ENCODE data around the gene TMEM44. TPM values are rescaled to one million over a fixed set of nuclear protein-coding genes. Genes with fewer than 3 reads are reported as not detected.
A peak's percentile ranks its signal among the peaks of the same experiment; 100 is the strongest.

The TMEM44 gene
- total and polyA plus RNA-seq, 7 experiments from 2014 or later: 0.33 to 2.6 (median 1.3) TPM

DNA sequence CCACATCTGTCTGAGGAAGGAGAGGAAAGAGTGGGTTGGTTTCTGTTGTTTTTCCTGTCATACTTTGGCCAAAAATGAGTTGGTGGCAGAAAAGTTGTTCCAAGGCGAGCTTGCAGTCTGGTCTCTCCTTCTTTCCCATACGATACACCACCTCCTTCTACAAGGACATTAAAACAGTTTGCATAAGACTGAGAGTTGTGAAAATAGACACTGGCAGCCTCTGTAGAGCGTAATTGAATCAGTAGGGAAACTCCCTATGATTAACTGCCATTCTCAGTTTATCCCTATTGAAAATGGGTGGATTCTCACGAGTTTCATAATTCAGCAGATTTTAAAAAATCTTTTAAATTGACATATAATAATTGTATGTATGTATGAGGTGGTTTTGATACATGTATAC, 42.5 kb upstream of the TMEM44 start:
- Histone ChIP-seq H3K4me3 (ENCODE audit: low read length) (no peak overlapping the region), H3K27ac (ENCODE audit: low read depth, low read length) (no peak overlapping the region), H3K4me1 (ENCODE audit: control insufficient read depth in 2 of 2, insufficient read depth in 2 of 2, low read length in 2 of 2) (peaks cover 8 to 13% of the 10 kb centered on the region in 2 donors), H3K36me3 (ENCODE audit: control insufficient read depth in 2 of 3, insufficient read depth in 3 of 3, low read length in 3 of 3) (peaks cover 0 to 5% (median 0%) of the 10 kb centered on the region in 3 experiments), H3K27me3 (ENCODE audit: control insufficient read depth in 2 of 2, insufficient read depth in 2 of 2, low read length in 2 of 2) (no peaks in the 10 kb centered on the region), H3K9me3 (ENCODE audit: control insufficient read depth in 2 of 3, low read length in 3 of 3) (no peaks in the 10 kb centered on the region)
- intact Hi-C loops (cut with micrococcal nuclease): no loop called here
- ChIA-PET CTCF (no interaction called here), POLR2A (interaction anchor here (1.1 kb wide), 1 partner anchor 10 kb away, joined by 4 read pairs; no protein-coding TSS in a partner anchor)
- Mint-ChIP-seq H3K27ac (no peak overlapping the region), H3K4me3 (peak overlapping the region in 1 of 10 donors; percentile 58), H3K4me1 (peaks cover 6 to 23% (median 19%) of the 10 kb centered on the region in 7 donors), H3K36me3 (peaks cover 0 to 3% (median 0%) of the 10 kb centered on the region in 5 donors), H3K27me3 (peaks cover 0 to 2% (median 0%) of the 10 kb centered on the region in 5 donors), H3K9me3 (no peaks in the 10 kb centered on the region)
- ATAC-seq: no peak
- no peak for DNase-seq

DNA sequence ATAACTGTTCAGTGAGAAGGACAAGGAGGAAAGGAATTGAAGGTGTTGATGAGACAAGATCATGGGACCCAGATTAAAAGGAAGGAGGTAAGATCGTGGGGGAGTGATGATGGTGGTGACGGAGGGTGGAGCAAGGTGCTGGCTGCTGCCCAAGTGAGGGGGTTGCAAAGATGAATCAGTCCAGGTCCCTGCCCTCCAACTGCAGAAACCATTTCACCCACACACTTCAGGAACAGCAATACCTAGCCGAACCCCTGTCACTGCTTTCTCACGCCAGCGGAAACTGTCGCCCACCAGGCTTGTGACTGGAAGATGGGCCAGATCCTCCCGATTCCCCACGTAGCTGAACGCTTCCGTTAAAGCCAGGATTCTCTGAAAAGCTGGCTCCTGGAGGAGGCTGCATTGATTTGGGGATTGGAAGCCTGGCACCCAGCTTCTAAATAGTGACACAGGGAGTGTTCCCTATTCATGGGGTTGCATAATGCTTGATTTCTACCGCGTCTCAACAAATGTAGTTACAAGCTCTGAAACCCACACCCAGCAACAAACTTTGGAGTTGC, 41.9 kb upstream of the TMEM44 start:
- ChIA-PET CTCF (interaction anchor here (2.0 kb wide), 1 partner anchor 13 kb away, joined by 6 read pairs; no protein-coding TSS in a partner anchor), POLR2A (interaction anchor here (0.7 to 1.1 kb wide), 4 partner anchors 10 to 476 kb away, joined by 3 to 6 read pairs (median 4); no protein-coding TSS in a partner anchor)
- peaks cover 6 to 28% (median 24%) of the 10 kb centered on the region in 7 donors for H3K4me1 Mint-ChIP-seq
- H3K36me3 Mint-ChIP-seq: peaks cover 0 to 3% (median 0%) of the 10 kb centered on the region in 5 donors
- intact Hi-C loops (cut with micrococcal nuclease): no loop called here
- Histone ChIP-seq H3K27me3 (ENCODE audit: control insufficient read depth in 2 of 2, insufficient read depth in 2 of 2, low read length in 2 of 2) (no peaks in the 10 kb centered on the region), H3K36me3 (ENCODE audit: control insufficient read depth in 2 of 3, insufficient read depth in 3 of 3, low read length in 3 of 3) (peaks cover 0 to 5% (median 0%) of the 10 kb centered on the region in 3 experiments), H3K27ac (ENCODE audit: low read depth, low read length) (no peak overlapping the region), H3K9me3 (ENCODE audit: control insufficient read depth in 2 of 3, low read length in 3 of 3) (no peaks in the 10 kb centered on the region), H3K4me3 (ENCODE audit: low read length) (no peak overlapping the region), H3K4me1 (ENCODE audit: control insufficient read depth in 2 of 2, insufficient read depth in 2 of 2, low read length in 2 of 2) (peaks cover 11 to 19% of the 10 kb centered on the region in 2 donors)
- peak in 1 of 9 donors; percentile 57 for DNase-seq
- peak overlapping the region in 3 of 10 donors; percentile 58 to 69 (median 69) for H3K4me3 Mint-ChIP-seq
- no peaks in the 10 kb centered on the region for H3K9me3 Mint-ChIP-seq
- H3K27me3 Mint-ChIP-seq: peaks cover 0 to 2% (median 0%) of the 10 kb centered on the region in 5 donors
- no peak for ATAC-seq
- peak overlapping the region in 1 of 9 donors; percentile 3 for H3K27ac Mint-ChIP-seq

DNA sequence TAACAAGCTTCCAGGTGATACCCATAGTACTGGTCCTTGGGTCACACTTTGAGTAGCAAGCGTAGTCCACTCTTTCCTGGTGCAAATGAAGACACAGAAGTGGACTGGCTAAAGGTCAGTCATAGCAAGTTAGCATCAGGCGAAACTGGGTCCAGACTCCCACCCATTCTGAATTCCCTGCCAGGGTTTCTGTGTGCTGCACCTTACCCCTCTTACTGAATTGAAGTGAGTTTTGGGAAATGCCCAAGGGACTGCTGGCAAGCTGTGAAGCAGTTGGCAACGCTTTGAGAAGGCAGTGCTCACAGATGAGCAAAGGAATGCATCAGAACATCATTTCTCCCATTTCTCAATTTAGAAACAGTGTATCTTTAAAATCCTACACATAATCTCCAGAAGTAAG, 40.5 kb upstream of the TMEM44 start:
- no peaks in the 10 kb centered on the region for H3K27me3 Mint-ChIP-seq
- DNase-seq (no peak), ATAC-seq (no peak)
- ChIA-PET CTCF (interaction anchor here (0.6 to 5.1 kb wide), 5 partner anchors 9 to 1252 kb away, joined by 3 to 50 read pairs (median 4); no protein-coding TSS in a partner anchor), POLR2A (interaction anchor here (0.9 to 2.9 kb wide), 3 partner anchors 9 to 90 kb away, joined by 3 to 13 read pairs (median 8); no protein-coding TSS in a partner anchor)
- intact Hi-C loops (cut with micrococcal nuclease): loop anchor here (2.0 to 5.0 kb wide), 7 partner anchors 13 to 1234 kb away; partner anchors contain the start of genes PPP1R2 (in 2 of the 2), ACAP2 (in 1 of the 2), ATP13A3 (in 1 of the 2) and TNK2 (in 1 of the 2)
- no peaks in the 10 kb centered on the region for H3K9me3 Mint-ChIP-seq
- no peak overlapping the region for H3K27ac ChIP-seq (ENCODE audit: low read depth, low read length)
- peaks cover 11 to 19% of the 10 kb centered on the region in 2 donors for H3K4me1 ChIP-seq (ENCODE audit: control insufficient read depth in 2 of 2, insufficient read depth in 2 of 2, low read length in 2 of 2)
- peak overlapping the region in 1 of 9 donors; percentile 28 for H3K27ac Mint-ChIP-seq
- H3K4me3 ChIP-seq (ENCODE audit: low read length): no peak overlapping the region
- peaks cover 7 to 42% (median 36%) of the 10 kb centered on the region in 7 donors for H3K4me1 Mint-ChIP-seq
- no peaks in the 10 kb centered on the region for H3K9me3 ChIP-seq (ENCODE audit: control insufficient read depth in 2 of 3, low read length in 3 of 3)
- H3K36me3 ChIP-seq (ENCODE audit: control insufficient read depth in 2 of 3, insufficient read depth in 3 of 3, low read length in 3 of 3): peaks cover 0 to 14% (median 3%) of the 10 kb centered on the region in 3 experiments
- H3K27me3 ChIP-seq (ENCODE audit: control insufficient read depth in 2 of 2, insufficient read depth in 2 of 2, low read length in 2 of 2): no peaks in the 10 kb centered on the region
- H3K36me3 Mint-ChIP-seq: peaks cover 0 to 11% (median under 1%) of the 10 kb centered on the region in 5 donors
- H3K4me3 Mint-ChIP-seq: peak overlapping the region in 6 of 10 donors; percentile 14 to 99 (median 40)

DNA sequence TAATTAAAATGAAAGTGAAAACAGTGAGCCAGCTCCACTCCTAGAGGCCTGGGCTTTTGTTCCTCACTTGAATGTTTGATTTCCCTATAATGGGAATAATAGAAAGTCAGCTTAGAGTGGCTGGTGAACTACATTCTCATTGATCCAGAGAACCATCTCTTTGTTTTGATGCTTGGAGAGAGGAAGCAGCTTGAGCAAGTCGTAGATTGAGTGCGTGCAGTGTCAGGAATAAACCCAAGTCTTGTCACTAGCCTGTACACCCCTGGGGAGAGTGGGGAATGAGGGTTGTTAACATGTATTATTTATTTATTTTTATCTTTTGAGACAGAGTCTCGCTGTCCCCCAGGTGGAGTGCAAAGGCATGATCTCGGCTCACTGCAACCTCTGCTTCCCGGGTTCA, 39.7 kb upstream of the TMEM44 start:
- Mint-ChIP-seq H3K27ac (peak overlapping the region; percentile 63 to 99 (median 97)), H3K27me3 (no peaks in the 10 kb centered on the region), H3K4me3 (peak overlapping the region; percentile 95 to 100 (median 98)), H3K36me3 (peaks cover 0 to 18% (median 6%) of the 10 kb centered on the region in 5 donors), H3K9me3 (no peaks in the 10 kb centered on the region), H3K4me1 (peaks cover 16 to 48% (median 36%) of the 10 kb centered on the region in 7 donors)
- H3K9me3 ChIP-seq (ENCODE audit: control insufficient read depth in 2 of 3, low read length in 3 of 3): no peaks in the 10 kb centered on the region
- H3K36me3 ChIP-seq (ENCODE audit: control insufficient read depth in 2 of 3, insufficient read depth in 3 of 3, low read length in 3 of 3): peaks cover 0 to 19% (median 5%) of the 10 kb centered on the region in 3 experiments
- peak overlapping the region; percentile 90 for H3K27ac ChIP-seq (ENCODE audit: low read depth, low read length)
- H3K4me3 ChIP-seq (ENCODE audit: low read length): peak overlapping the region; percentile 96
- CTCF ChIA-PET: interaction anchor here (0.6 to 5.1 kb wide), 6 partner anchors 10 to 1252 kb away, joined by 3 to 50 read pairs (median 6); no protein-coding TSS in a partner anchor
- H3K27me3 ChIP-seq (ENCODE audit: control insufficient read depth in 2 of 2, insufficient read depth in 2 of 2, low read length in 2 of 2): no peaks in the 10 kb centered on the region
- peaks cover 11 to 19% of the 10 kb centered on the region in 2 donors for H3K4me1 ChIP-seq (ENCODE audit: control insufficient read depth in 2 of 2, insufficient read depth in 2 of 2, low read length in 2 of 2)
- ATAC-seq (no peak), DNase-seq (no peak)
- intact Hi-C loops (cut with micrococcal nuclease): loop anchor here (1.0 to 5.0 kb wide), 17 partner anchors 12 to 1234 kb away; partner anchors contain the start of genes ACAP2 (in 2 of the 2), PPP1R2 (in 2 of the 2), ATP13A3 (in 1 of the 2) and FAM43A (in 1 of the 2)
- POLR2A ChIA-PET: interaction anchor here (0.6 to 6.4 kb wide), 10 partner anchors 9 to 1697 kb away, joined by 3 to 69 read pairs (median 7); partner anchors contain the start of genes FAM43A, PPP1R2 and XXYLT1

DNA sequence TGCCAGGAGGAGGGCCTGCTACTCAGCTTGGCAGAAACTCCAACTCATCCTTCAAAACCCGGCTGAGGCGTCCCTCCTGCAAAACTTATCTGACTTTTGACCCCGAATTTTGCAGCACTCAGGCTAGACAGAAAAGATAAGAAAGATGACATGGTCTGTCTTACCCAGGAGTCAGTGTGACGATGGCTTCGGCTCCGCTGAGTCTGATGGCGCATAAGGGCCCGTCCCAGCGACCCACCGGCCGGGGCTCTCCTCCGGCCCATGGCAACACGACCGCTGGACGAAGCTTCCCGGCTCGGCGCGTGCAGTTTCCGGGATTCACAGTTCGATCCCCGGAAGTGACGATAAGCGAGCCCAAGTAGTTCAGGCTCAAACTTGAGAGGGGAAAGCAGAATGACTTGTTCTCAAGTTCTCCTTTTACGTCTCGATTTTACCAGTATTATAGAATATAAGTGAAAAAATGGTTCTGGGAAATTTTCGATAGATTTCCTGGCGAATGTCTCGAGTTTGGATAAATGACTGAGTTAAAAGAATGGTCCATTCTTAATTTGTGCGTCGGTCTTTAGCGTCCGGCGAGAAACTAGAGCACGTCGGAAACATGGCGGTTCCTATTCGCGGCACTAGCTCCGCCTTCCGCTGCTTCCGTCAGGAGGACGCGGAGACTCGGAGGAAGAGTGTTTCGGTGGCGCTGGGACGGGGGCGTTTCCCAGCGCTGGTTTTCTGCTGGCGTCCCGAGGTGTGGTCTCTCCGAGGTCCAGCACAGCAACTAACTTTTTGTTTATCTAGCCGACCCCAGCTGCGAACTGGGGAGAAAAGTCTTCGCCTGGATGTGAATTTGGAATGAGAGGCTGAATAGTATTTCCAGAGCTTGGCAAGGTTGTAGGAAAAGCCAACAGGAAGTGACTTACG, 38.9 kb upstream of the TMEM44 start, which contains the start of gene LSG1:
Gene LSG1 (minus strand): TSS at position 292 of the 909 bp plus-strand sequence. CDS start 29 bp downstream, at position 263.
- Histone ChIP-seq H3K4me3 (ENCODE audit: low read length) (peak within 1 kb of the TSS; percentile 96), H3K9me3 (ENCODE audit: control insufficient read depth in 2 of 3, low read length in 3 of 3) (no peaks in the 10 kb centered on the region), H3K27ac (ENCODE audit: low read depth, low read length) (peak within 1 kb of the TSS; percentile 90), H3K36me3 (ENCODE audit: control insufficient read depth in 2 of 3, insufficient read depth in 3 of 3, low read length in 3 of 3) (peaks cover 0 to 19% (median 5%) of the 10 kb centered on the region in 3 experiments), H3K27me3 (ENCODE audit: control insufficient read depth in 2 of 2, insufficient read depth in 2 of 2, low read length in 2 of 2) (no peaks in the 10 kb centered on the region), H3K4me1 (ENCODE audit: control insufficient read depth in 2 of 2, insufficient read depth in 2 of 2, low read length in 2 of 2) (peaks cover 11 to 19% of the 10 kb centered on the region in 2 donors)
- no peaks in the 10 kb centered on the region for H3K9me3 Mint-ChIP-seq
- POLR2A ChIA-PET: interaction anchor here (0.6 to 6.4 kb wide), 18 partner anchors 10 to 1697 kb away, joined by 3 to 69 read pairs (median 4); partner anchors contain the start of genes ACAP2, FAM43A, PPP1R2 and TMEM44
- H3K27me3 Mint-ChIP-seq: no peaks in the 10 kb centered on the region
- H3K27ac Mint-ChIP-seq: peak within 1 kb of the TSS; percentile 96 to 99 (median 98)
- DNase-seq (peak; percentile 68 to 92 (median 87)), ATAC-seq (peak; percentile 98)
- intact Hi-C loops (cut with micrococcal nuclease): loop anchor here (1.0 to 5.0 kb wide), 17 partner anchors 13 to 1235 kb away; partner anchors contain the start of genes ACAP2 (in 2 of the 2), PPP1R2 (in 2 of the 2), ATP13A3 (in 1 of the 2) and FAM43A (in 1 of the 2)
- peaks cover 4 to 23% (median 7%) of the 10 kb centered on the region in 5 donors for H3K36me3 Mint-ChIP-seq
- peaks cover 21 to 52% (median 38%) of the 10 kb centered on the region in 7 donors for H3K4me1 Mint-ChIP-seq
- CTCF ChIA-PET: interaction anchor here (0.6 to 5.1 kb wide), 17 partner anchors 11 to 1223 kb away, joined by 3 to 50 read pairs (median 4); partner anchors contain the start of gene XXYLT1
- peak within 1 kb of the TSS; percentile 95 to 100 (median 98) for H3K4me3 Mint-ChIP-seq
